A549 treated with dexamethasone at 1 μM for 4 hours (cell line): ENCODE data around the gene ALKBH5. TPM values are rescaled to one million over a fixed set of nuclear protein-coding genes. Genes with fewer than 3 reads are reported as not detected.

Experiments
- total RNA-seq: library from RNA; stranded (reverse); fragments of 200-300 nt; extraction: Qiagen RNA extraction; gene quantifications from 5 replicates; pipeline ENCODE4 v1.2.3, GENCODE V29; 2022

Gene ALKBH5
- total RNA-seq = 52.4 to 73.5 TPM (median 68.4 TPM) in 5 replicates

DNA sequence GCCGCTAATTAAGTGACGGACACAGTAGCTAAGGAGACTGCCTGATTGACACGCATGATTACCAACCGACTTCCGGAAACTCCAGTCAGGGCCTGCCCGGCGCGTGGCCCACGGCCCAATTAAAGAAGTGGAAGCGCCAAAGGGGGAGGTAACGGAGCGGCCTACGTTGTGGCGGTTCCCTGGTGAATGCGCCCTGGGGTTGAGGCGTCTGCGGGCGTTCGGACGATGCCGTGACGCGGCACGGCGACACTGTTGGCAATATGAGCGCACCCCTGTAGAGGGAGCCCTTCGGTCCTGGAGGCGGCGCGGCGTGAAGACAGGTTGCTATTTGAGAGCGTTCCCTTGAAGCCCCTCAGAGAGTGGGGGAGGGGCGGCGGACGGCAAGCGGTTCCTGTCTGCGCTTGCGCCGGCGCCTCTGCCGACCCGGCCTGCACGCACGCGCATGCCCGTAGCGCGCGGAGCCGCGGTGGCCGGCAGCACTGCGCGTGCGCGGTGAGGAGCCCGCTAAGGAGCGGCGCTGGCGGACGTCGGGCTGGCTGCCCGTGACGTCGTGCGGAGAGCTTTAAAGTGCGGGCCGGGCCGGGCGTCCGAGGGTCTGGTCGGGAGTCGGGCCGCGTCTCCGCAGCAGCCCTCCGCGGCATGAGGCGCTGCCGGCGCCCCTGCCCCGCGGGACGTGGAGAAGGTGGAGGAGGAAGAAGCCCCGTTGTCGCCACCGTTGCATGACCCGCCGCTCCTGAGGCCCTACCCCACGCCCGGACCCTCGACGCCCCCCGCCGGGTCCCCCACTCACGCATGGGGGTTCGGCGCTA, at the start of gene ALKBH5:
TSS of gene ALKBH5 (plus strand) at position 495 of the 809 bp plus-strand sequence. CDS start 416 bp downstream, outside the sequence.

DNA sequence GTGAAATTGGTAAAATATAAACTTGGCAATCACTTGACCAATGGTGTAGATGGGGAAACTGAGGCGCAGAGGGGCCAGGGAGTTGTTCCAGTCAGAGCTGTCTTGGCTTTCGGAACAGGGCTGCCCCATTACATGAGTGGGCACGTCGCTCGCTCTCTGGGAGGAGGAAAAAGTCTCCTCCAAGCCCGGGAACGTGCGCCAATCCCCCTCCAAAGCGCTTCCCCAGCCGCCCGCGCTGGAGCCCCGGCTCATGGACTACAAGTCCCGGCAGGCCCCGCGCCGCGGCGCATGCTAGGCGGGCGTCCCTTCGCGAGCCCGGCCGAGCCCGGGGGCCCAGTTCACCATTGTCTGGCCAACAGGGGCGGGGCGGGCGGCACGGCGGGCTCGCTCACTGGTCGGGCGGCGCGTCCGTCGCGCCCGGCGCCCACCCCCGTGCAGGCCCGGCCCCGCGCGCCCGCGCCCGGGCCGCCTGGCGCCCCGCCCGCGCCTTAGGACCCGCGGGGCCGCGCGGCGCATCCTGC, 41.6 kb downstream of the ALKBH5 start, which contains the start of gene LLGL1:
TSS of gene LLGL1 (plus strand) at position 515 of the 521 bp plus-strand sequence. CDS start 48 bp downstream, outside the sequence.

DNA sequence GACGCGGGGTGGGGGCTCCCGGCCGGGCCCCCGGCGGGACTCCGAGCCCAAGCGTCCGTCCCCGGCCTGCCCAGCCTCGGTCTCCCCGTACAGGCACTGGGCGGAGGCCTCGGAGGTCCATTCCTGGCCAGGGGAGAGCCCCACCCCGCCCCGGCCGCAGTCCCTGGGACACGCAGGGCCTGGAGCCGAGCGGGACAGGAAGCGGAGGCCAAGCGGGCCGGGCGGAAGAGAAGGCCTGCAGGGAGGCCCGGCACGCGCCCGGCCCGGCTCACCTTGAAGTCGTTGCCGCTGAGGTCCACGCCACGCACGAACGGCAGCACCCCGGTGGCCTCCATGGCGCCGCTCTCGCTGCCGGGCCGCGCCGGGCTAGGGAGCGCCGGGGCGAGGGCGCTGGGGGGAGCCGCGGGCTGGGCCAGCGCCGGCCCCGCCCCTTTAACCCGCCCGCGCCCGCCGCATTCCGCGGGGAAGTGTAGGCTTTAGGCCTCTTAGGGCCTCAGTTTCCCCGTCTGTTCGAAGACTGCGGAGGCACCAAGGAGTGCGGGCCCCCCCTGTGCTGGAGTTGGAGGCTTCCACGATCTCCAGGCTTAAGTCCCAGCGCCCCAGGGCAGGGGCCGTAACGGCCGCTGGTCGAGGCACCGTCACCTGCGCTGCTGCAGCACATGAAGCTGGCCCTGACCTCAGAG, 74.9 kb downstream of the ALKBH5 start, which contains the start of gene FLII:
TSS of gene FLII (minus strand) at position 383 of the 683 bp plus-strand sequence. CDS start at position 335, 48 bp downstream.

Other genes starting within 250 kb of the ALKBH5 start
- gene TOM1L2, start 211.4 kb upstream of the ALKBH5 start, total RNA-seq = 14.4 to 25.4 TPM (median 23.5 TPM) in 5 replicates
- 1.6 to 3.4 TPM (median 2.1 TPM) in 5 replicates for gene DRC3, start 211.0 kb upstream of the ALKBH5 start, total RNA-seq
- gene ATPAF2, start 144.7 kb upstream of the ALKBH5 start, total RNA-seq = 17.3 to 29.8 TPM (median 28.7 TPM) in 5 replicates
- 8.9 to 11.8 TPM (median 10.9 TPM) in 5 replicates for gene GID4, start 144.4 kb upstream of the ALKBH5 start, total RNA-seq
- gene DRG2, start 95.9 kb upstream of the ALKBH5 start, total RNA-seq = 43.4 to 49.2 TPM (median 47.4 TPM) in 5 replicates
- gene MYO15A, start 75.1 kb upstream of the ALKBH5 start, total RNA-seq = 0.26 to 0.82 TPM (median 0.53 TPM) in 5 replicates
- 10.2 to 17.3 TPM (median 16.0 TPM) in 5 replicates for gene LLGL1, start 41.8 kb downstream of the ALKBH5 start, total RNA-seq
- 223 to 289 TPM (median 266 TPM) in 5 replicates for gene FLII, start 74.9 kb downstream of the ALKBH5 start, total RNA-seq
- gene MIEF2, start 76.8 kb downstream of the ALKBH5 start, total RNA-seq = 4.7 to 9.4 TPM (median 9.0 TPM) in 5 replicates
- 26.3 to 38.0 TPM (median 36.8 TPM) in 5 replicates for gene TOP3A, start 131.2 kb downstream of the ALKBH5 start, total RNA-seq
- gene SMCR8, start 131.5 kb downstream of the ALKBH5 start, total RNA-seq = 12.7 to 18.4 TPM (median 16.7 TPM) in 5 replicates
- gene SHMT1, start 179.7 kb downstream of the ALKBH5 start, total RNA-seq = 41.0 to 49.8 TPM (median 48.3 TPM) in 5 replicates
- gene EVPLL, start 193.9 kb downstream of the ALKBH5 start, total RNA-seq = not detected in 5 replicates